Duodenal mucosa (tissue), 2 donors: ENCODE results near the gene CST9L.

Experiments used
- H3K27ac ChIP-seq: one replicate; pipeline ENCODE4 v1.7.0; 2013; ENCODE audit warnings: low read depth, low read length
- H3K27me3 ChIP-seq, 2 donors: one replicate each; pipeline ENCODE4 v1.7.0; 2013; ENCODE audit warnings: low read length in 2 of 2, control low read depth in 1 of 2; ENCODE audit not compliant: insufficient read depth in 2 of 2, control insufficient read depth in 1 of 2
- H3K36me3 ChIP-seq, 2 donors: one replicate each; pipeline ENCODE4 v1.7.0; 2013; ENCODE audit warnings: low read length in 2 of 2, control low read depth in 1 of 2; ENCODE audit not compliant: insufficient read depth in 2 of 2, control insufficient read depth in 1 of 2
- H3K4me1 ChIP-seq, 2 donors: one replicate each; pipeline ENCODE4 v1.7.0; 2013; ENCODE audit warnings: low read length in 2 of 2, control low read depth in 1 of 2; ENCODE audit not compliant: insufficient read depth in 2 of 2, control insufficient read depth in 1 of 2
- H3K4me3 ChIP-seq, 2 donors: one replicate each; pipeline ENCODE4 v1.7.0; 2013; ENCODE audit warnings: low read length in 2 of 2, low read depth in 1 of 2
- H3K9ac ChIP-seq, 2 donors: one replicate each; pipeline ENCODE4 v1.7.0; 2013; ENCODE audit warnings: low read length in 2 of 2, low read depth in 1 of 2
- H3K9me3 ChIP-seq, 2 donors: one replicate each; pipeline ENCODE4 v1.7.0; 2013; ENCODE audit warnings: low read length in 2 of 2, control low read depth in 1 of 2; ENCODE audit not compliant: control insufficient read depth in 1 of 2

CST9L gene

GRCh38 chr20:23569570-23569969 is 1.3 kb upstream of the CST9L start:
- Histone ChIP-seq H3K27me3 (no peaks in the 10 kb centered on the region), H3K4me1 (no peaks in the 10 kb centered on the region), H3K4me3 (no peak overlapping the region), H3K27ac (no peak overlapping the region), H3K36me3 (no peaks in the 10 kb centered on the region), H3K9me3 (no peaks in the 10 kb centered on the region), H3K9ac (no peak overlapping the region)

DNA sequence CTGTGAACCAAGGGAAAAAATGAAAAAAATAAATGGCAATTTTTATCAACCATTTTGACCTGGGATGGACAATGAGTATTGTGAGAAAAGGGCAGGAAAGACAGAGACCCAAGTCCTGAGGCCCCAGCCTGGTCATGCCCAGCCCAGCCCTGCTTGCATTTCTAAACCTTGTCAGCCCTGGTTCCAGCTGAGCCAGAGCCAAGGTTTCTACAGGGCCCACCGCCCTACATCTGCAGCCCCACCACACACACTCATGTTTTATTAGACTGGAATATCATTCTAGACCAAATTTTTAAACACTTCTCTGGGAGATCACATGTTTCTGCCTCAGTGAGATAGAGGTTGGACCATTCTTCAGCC is 667 bp upstream of the CST9L start:
- H3K9ac ChIP-seq: no peak overlapping the region
- no peak overlapping the region for H3K27ac ChIP-seq
- H3K27me3 ChIP-seq: no peaks in the 10 kb centered on the region
- H3K4me3 ChIP-seq: no peak overlapping the region
- H3K36me3 ChIP-seq: no peaks in the 10 kb centered on the region
- no peaks in the 10 kb centered on the region for H3K9me3 ChIP-seq
- H3K4me1 ChIP-seq: no peaks in the 10 kb centered on the region

- Histone ChIP-seq H3K36me3 (no peaks in the 10 kb centered on the region), H3K4me1 (no peaks in the 10 kb centered on the region), H3K9ac (no peak overlapping the region), H3K9me3 (peaks cover 0 to 7% of the 10 kb centered on the region in 2 donors), H3K27me3 (no peaks in the 10 kb centered on the region), H3K27ac (no peak overlapping the region), H3K4me3 (no peak overlapping the region)
Observed at GRCh38 chr20:23566199-23566932, 1.9 kb downstream of the CST9L start.

DNA sequence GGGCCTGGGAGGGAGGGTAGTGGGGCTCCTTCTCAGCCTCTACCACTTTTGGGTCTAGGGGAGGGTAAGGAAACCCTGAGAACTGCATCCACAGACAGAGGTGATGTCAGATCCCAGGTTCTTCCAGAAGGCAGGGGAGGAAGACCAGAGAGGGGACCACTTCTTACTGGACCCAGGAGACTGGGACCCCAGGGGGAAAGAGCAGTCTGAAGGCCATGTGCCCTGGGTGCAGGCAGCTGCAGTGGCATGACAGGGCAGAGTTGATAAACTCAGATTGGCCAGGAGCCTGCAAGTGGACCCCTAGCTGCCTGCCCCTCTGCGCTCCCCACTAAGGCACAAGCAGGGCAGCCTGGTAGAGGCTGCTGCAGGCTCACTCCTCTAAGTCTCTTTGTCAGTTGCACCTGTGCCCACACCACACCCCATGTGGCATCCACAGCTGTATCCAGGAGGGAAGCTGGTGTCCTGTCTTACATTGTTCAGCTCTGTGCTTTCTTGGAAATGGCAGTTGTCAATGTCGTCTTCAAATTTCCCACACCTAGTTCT is 2.7 kb downstream of the CST9L start:
- no peak overlapping the region for H3K4me3 ChIP-seq
- no peak overlapping the region for H3K27ac ChIP-seq
- no peak overlapping the region for H3K9ac ChIP-seq
- H3K4me1 ChIP-seq: no peaks in the 10 kb centered on the region
- H3K36me3 ChIP-seq: no peaks in the 10 kb centered on the region
- peaks cover 0 to 9% of the 10 kb centered on the region in 2 donors for H3K9me3 ChIP-seq
- H3K27me3 ChIP-seq: no peaks in the 10 kb centered on the region

GRCh38 chr20:23564927-23565326 is 3.4 kb downstream of the CST9L start:
- Histone ChIP-seq H3K4me3 (no peak overlapping the region), H3K27ac (no peak overlapping the region), H3K36me3 (no peaks in the 10 kb centered on the region), H3K9ac (no peak overlapping the region), H3K9me3 (peaks cover 0 to 9% of the 10 kb centered on the region in 2 donors), H3K4me1 (no peaks in the 10 kb centered on the region), H3K27me3 (no peaks in the 10 kb centered on the region)

GRCh38 chr20:23562721-23563342 is 5.5 kb downstream of the CST9L start:
- no peaks in the 10 kb centered on the region for H3K27me3 ChIP-seq
- no peak overlapping the region for H3K4me3 ChIP-seq
- H3K27ac ChIP-seq: no peak overlapping the region
- no peaks in the 10 kb centered on the region for H3K4me1 ChIP-seq
- no peak overlapping the region for H3K9ac ChIP-seq
- no peaks in the 10 kb centered on the region for H3K36me3 ChIP-seq
- H3K9me3 ChIP-seq: peaks cover 4 to 9% of the 10 kb centered on the region in 2 donors

DNA sequence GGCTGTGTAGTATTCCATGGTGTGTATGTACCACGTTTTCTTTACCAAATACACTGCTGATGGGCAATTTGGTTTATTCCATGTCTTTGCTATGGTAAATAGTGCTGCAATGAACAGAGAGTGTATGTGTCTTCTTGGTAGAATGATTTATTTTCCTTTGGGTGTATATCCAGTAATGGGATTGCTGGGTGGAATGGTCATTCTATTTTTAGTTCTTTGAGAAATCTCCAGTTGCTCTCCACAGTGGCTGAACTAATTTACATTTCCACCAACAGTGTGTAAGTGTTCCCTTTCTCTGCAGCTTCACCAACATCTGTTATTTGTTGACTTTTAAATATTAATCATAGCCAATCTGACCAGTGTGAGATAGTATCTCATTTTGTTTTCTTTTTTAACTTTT is 13.9 kb downstream of the CST9L start:
- H3K27ac ChIP-seq: no peak overlapping the region
- no peak overlapping the region for H3K9ac ChIP-seq
- H3K4me1 ChIP-seq: no peaks in the 10 kb centered on the region
- H3K27me3 ChIP-seq: no peaks in the 10 kb centered on the region
- peaks cover 0 to 4% of the 10 kb centered on the region in 2 donors for H3K9me3 ChIP-seq
- no peaks in the 10 kb centered on the region for H3K36me3 ChIP-seq
- H3K4me3 ChIP-seq: no peak overlapping the region

DNA sequence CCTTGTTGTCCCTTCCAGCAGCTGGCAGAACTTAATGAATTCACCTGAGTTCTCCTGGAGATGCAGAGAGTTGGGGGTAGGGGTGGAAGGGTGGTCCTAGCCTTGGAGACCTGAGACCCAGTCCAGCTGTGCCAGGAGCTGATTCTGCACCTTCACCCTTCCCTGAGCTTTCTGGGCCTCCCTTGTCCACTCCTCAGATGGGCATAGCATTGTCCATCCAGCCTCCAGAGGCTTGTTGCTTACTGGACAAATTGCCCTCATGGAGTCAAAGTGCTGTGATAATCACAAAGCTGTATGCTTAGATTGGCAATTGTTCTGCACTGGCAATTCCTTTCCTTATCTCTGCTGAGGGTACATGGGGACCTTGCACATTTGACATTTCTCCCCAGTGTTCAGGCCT is 16.5 kb downstream of the CST9L start:
- H3K27me3 ChIP-seq: no peaks in the 10 kb centered on the region
- no peaks in the 10 kb centered on the region for H3K36me3 ChIP-seq
- no peak overlapping the region for H3K4me3 ChIP-seq
- no peak overlapping the region for H3K27ac ChIP-seq
- no peak overlapping the region for H3K9ac ChIP-seq
- no peaks in the 10 kb centered on the region for H3K9me3 ChIP-seq
- H3K4me1 ChIP-seq: no peaks in the 10 kb centered on the region

GRCh38 chr20:23551383-23551782 is 16.9 kb downstream of the CST9L start:
- Histone ChIP-seq H3K9me3 (no peaks in the 10 kb centered on the region), H3K4me3 (no peak overlapping the region), H3K9ac (no peak overlapping the region), H3K27ac (no peak overlapping the region), H3K27me3 (no peaks in the 10 kb centered on the region), H3K4me1 (no peaks in the 10 kb centered on the region), H3K36me3 (no peaks in the 10 kb centered on the region)

DNA sequence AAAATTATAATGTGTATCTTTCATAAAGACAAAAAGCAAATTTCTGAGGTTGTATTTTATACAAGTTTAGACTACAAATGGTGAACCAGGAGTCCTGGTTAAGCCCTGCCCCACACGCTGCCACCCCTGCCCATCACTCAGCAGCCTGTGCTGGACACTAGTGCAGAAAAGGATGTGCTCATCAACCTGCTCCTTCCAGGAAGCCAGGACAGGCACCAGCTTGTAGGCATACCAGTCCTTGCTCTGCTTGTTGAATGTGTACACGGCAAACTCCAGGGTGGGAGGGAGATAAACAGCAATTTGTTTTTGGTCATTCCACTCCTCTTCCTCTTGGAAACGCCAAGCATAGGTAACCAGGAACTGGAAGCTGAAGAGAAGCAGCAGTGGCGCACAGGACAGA is 18.1 kb downstream of the CST9L start:
- Histone ChIP-seq H3K4me3 (no peak overlapping the region), H3K9me3 (no peaks in the 10 kb centered on the region), H3K27ac (no peak overlapping the region), H3K36me3 (no peaks in the 10 kb centered on the region), H3K4me1 (no peaks in the 10 kb centered on the region), H3K27me3 (no peaks in the 10 kb centered on the region), H3K9ac (no peak overlapping the region)
